LoVo (cell line): ENCODE data around the gene LSP1.

Experiments used
- DNase-seq: peaks from one replicate; pipeline ENCODE4 v3.0.0-alpha.2; 2016; ENCODE audit warnings: low spot score

Gene LSP1

DNA sequence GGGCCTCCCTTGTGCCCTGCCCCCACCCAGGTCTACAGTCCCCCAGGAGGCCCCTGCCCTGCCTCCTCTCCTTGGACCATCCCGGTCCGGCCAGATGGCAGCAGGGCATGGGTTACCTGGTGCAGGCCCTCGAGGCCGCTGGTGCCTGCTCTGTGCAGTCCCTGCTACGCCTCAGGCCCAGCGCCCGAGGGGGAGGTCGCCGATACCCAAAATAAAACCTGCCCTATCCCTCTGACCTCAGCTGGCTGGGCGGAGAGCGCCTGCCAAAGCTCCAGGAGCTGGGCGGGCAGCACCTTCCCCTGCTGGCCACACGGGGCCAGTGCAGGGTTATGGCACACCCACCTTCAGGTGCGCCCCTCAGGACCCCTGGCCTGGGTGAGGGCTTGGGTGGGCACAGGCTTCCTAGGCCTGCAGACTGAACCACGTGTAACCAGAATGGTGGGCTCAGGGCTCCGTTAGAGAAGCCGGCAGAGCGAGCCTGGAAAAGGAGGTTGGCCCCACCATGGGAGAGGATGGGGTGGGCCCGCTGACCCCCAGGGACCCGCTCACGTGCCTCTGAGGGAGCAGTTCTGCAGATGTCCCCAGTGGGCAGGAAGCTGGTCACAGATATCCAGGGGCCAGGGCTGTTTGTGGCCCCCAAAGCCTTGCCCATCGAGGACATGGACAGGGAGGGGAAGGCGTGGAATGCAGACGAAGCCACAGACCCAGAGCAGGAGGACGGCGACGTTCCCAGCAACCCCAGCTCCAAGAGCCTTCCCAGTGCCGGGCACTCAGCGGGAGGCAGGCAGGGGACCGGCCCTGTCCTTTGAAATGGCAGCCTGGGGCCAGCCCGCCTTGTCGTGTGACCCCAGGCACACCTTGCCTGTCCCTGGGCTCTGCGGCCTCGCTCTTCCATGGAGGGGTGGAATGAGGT is 64.9 kb downstream of the LSP1 start:
- DNase-seq, result no peak

- DNase-seq, result no peak
Measured at GRCh38 chr11:1918436-1919315, 65.8 kb downstream of the LSP1 start.

GRCh38 chr11:1919391-1920127 is 66.7 kb downstream of the LSP1 start, which contains the start of gene TNNT3:
TSS of gene TNNT3 (plus strand) at chr11:1919703. CDS start at chr11:1922875, 3,172 bp downstream.
- no peak for DNase-seq

GRCh38 chr11:1920128-1920908 is 67.4 kb downstream of the LSP1 start:
- no peak for DNase-seq

- no peak for DNase-seq
Measured at GRCh38 chr11:1920909-1921573, 68.2 kb downstream of the LSP1 start.

DNA sequence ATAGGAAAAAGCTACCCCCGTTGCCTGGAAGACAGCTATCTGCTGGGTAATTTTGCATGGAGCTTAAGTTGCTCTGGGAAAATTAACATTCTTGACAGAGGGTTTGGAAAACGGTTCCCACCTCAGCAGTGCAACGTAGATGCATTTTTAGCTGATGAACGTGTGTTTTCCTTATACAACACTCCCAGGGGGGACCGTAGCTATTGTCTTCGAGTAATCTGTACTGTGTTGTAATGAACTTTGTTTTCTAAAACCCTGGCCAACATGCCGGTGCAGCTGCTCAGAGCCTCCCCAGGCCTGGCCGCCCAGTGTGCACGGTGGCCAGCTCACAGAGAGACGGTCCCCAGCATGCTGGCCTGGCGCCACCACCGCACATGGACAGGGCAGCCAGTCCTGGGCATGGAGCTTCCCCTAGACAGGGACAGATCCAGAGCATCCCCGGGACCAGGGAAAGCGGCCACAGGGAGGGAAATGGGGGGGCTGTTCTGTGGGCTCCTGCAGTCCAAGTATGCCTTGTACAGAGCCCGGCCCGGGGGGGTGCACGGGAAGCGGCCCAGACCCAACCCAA is 68.8 kb downstream of the LSP1 start:
- DNase-seq, result no peak

DNA sequence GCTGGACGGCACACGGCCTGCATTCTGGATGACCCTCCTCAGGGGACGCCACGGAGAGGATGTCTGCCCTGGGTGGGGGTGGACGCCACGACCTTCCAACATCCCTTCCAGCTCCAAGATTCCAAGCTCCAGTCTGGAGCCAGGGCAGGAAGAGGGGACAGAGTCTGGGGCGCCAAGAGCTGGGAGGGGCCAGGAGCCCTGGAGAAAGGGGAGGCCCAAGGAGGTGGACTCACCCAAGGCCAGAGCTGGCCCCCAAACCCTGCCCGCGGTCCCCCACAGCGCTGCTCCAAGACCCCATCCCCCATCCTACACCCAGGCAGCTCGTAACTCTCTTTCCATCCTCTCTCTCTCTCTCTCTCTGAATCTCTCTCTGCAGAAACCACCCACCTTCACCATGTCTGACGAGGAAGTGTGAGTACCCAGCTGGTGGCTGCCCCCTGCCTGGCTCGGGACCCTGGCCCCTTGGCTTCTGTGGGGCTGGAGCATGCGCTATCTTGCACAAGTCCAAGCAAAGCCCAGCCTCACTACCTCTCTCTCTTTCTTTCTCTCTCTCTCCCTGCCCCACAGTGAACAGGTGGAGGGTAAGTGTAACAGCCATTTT is 69.7 kb downstream of the LSP1 start:
- DNase-seq, result no peak

DNA sequence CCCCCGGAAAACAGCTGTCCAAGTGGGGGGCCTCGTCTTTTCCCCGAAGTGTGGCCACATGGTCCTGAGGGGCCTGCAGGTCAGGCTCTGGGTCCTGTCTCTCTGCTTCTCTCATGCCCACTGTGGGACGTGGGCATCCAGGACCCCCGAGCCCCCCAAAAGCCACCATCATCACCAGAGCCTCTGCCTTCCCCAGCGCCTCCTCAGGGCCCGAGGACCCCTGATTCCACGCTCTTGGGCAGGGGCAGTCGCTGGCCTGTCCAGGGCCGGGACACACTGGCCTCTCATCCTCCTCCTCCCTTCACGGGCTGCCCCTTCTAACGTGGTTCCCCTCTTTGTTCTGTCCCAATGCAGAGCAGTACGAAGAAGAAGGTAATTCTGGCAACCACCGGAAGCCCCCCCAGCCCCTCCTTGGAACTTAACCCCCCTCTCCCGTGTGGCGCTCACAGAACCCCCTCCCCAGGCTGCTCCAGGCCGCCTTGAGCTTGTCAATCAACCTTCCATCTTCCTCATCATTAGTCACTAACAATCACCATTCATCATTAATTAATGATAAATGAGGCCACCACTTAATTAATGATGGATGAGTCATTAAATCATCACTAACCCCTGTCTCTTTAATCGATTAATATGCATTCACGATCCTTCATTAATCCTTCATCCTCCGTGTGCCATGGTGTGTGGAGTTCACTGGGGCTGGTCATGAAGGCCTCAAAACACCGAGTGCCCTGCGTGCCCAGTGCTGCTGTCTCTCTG is 70.5 kb downstream of the LSP1 start:
- no peak for DNase-seq

DNA sequence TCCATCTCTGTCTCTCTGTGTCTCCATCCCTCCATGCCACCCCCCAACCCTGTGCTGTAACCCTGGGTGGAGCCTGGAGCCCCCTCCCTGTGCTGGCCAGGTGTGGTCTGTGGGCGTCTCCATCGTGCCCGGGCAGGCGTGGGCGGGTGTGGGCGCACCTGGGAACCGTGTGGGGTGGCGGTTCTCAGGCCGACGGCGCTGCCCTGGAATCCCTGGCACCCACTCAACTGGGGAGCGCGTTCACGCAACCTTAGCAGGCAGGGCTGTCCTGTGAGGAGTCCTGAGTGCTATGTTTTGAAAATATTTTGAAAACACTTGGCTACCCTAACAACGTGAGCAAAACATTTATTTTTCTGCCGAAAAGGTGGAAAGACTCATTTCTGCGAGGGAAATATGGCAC is 71.3 kb downstream of the LSP1 start:
- no peak for DNase-seq

DNA sequence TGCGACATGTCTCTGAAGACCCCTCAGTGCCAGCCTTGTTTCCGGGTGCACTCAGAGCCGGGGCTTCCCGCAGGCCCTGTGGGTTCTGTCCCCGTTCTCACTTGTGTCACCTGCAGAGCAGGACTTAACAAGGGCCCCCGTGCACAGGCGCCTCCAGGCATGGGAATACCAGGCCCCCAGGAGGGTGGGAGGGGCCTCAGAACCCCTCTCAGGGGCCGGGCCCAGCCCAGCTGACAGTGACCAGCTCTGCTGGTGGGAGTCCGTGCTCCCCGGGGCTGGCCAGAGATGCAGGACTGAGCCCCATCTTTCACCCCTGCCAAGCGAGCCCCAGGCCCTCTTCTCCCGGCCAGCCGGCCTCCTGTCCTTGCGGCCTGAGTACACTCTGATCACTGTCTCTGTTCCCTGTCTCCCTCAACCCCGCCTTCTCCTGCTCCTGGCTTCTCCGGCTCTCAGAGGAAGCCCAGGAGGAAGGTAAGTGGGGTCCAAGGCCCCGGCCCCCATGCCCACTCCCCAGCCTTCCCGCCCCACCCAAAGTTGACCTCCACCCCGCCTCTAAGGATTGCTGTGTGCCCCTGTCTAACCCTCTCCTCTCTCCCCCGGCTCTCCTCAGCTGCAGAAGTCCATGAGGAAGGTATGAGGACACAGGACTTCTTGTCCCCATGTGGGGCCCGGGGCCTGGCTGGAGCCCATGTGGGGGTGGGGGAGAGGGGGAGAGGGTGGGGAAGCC is 71.9 kb downstream of the LSP1 start:
- DNase-seq, result no peak

DNA sequence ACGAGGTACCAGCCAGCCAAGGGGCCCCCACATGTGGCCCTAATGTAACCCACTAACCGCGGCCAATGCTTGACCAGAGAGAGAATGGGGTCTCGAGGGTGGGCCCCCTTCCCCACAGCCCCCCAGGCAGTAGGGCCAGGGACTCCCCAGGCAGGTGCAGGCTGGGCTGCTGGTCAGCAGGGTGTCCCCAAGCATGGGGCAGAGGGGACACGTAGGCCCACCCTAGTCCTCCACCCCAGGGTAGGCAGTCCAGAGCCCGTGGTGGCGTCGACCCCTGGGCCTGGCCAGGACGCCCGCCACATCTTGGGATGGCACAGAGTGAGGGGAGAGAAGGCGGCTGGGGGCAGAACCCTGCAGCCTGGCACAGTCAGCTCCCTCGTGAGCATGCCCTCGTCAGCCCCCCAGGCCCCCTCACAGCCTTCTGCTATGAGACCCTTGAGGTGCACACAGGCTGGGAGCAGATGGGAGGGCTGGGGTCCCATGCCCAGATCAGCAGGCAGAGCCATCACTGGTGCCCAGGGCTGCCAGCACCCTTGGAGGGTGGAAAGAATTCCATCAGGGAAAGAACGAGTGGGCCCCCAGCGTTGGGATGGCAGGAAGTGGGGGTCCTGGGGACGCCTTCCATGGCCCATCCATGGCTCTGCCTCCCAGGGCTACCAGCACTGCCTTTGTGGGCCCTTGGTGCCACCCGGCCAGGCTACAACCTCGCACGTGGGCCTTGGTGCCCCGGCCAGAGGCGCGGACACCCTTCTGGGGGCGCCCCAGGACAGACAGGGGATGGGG is 72.7 kb downstream of the LSP1 start:
- no peak for DNase-seq

- DNase-seq, result no peak
Measured at GRCh38 chr11:1926156-1927025, 73.5 kb downstream of the LSP1 start.

GRCh38 chr11:1927026-1927847 is 74.4 kb downstream of the LSP1 start:
- DNase-seq, result no peak

DNA sequence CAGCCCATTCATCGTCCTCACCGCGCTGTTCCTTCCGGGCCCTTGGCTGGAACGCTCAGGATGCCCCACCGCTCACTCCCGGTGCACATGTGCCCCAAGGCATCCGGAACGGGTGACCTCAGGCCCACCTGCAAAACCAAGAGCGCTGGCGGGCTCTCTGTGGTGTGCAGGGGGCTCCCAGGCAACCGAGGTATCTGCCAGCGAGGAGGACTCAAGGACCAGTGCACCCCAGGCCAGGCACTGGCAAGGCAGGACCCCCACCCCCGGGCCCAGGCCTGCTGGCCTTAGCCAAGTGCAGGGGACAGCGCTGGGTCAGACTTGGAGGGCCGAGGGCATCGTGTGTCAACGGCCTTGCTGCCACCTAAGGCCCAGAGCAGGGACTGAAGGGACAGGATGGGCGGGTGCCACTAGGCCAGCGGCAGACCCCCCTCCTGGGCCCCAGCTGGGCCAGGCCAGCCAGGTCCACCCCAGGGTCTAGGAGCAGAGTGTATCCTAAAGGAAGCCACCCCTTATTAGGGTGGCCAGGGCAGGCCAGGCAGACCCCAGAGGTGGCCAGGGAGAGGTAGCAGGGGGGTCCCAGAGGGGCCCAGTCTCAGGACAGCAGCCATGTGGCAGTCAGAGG is 75.1 kb downstream of the LSP1 start:
- no peak for DNase-seq

DNA sequence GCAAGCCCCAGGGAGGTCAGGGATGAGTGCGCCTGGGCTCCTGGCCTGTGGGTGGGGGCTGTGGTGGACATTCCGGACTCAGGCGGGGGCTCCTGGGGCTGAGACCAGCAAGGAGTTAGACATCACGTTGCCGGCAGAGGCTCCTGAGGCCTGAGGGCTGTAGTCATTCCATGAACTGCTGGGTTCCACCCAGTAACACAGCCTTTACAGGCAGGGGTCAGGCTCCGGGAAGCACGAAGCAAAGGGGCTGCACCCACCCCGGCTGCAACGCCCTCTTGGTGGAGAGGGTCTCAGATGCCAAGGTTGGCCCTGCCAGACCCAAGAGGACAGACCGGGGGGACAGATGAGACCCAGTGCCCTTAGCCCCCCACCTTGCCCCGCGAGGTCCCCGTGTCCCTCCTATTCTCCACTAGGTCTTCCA is 75.6 kb downstream of the LSP1 start:
- DNase-seq, result no peak
